Mesendoderm (in vitro differentiated cells): Measurements from ENCODE around the gene RGN. TPM values are rescaled to one million over a fixed set of nuclear protein-coding genes. Genes with fewer than 3 reads are reported as not detected.
A peak's percentile ranks its signal among the peaks of the same experiment; 100 is the strongest.

Experiments
- DNase-seq: peaks from one replicate; pipeline ENCODE4 v3.0.0; 2013
- H2AK5ac ChIP-seq: 2 replicates; pipeline ENCODE4 v1.6.1; 2013; ENCODE audit warnings: low read length, inconsistent platforms
- H2BK120ac ChIP-seq: 2 replicates; pipeline ENCODE4 v1.6.1; 2013; ENCODE audit warnings: low read depth, mild to moderate bottlenecking, low read length, moderate library complexity, mixed read lengths
- H2BK15ac ChIP-seq: replicated peaks from 2 replicates; pipeline ENCODE4 v1.6.1; 2013; ENCODE audit warnings: low read depth, mild to moderate bottlenecking, moderate library complexity
- H2BK5ac ChIP-seq: 2 replicates; pipeline ENCODE4 v1.6.1; 2013; ENCODE audit warnings: low read length, inconsistent platforms
- H3K18ac ChIP-seq: 2 replicates; pipeline ENCODE4 v1.6.1; 2013; ENCODE audit warnings: mild to moderate bottlenecking, low read length, mixed read lengths
- H3K23ac ChIP-seq: one replicate; pipeline ENCODE4 v1.6.1; 2013; ENCODE audit warnings: low read length
- H3K27ac ChIP-seq: 2 replicates; pipeline ENCODE4 v1.5.1; 2013; ENCODE audit warnings: low read depth, mild to moderate bottlenecking, inconsistent platforms, low read length, moderate library complexity
- H3K27me3 ChIP-seq: 2 replicates; pipeline ENCODE4 v1.6.1; 2013; ENCODE audit warnings: low read length, control low read depth, mild to moderate bottlenecking, inconsistent platforms; ENCODE audit not compliant: insufficient read depth, poor library complexity
- H3K36me3 ChIP-seq: 2 replicates; pipeline ENCODE4 v1.6.1; 2013; ENCODE audit warnings: low read length, inconsistent platforms; ENCODE audit not compliant: control insufficient read depth, insufficient read depth
- H3K4ac ChIP-seq: one replicate; pipeline ENCODE4 v1.6.1; 2013; ENCODE audit warnings: low read depth, mild to moderate bottlenecking, low read length, moderate library complexity
- H3K4me1 ChIP-seq: 2 replicates; pipeline ENCODE4 v1.6.1; 2013; ENCODE audit warnings: low read depth, low read length, inconsistent platforms; ENCODE audit not compliant: control insufficient read depth
- H3K4me2 ChIP-seq: 2 replicates; pipeline ENCODE4 v1.6.1; 2013; ENCODE audit warnings: low read length
- H3K4me3 ChIP-seq: 2 replicates; pipeline ENCODE4 v1.5.1; 2013; ENCODE audit warnings: mild to moderate bottlenecking, low read length
- H3K56ac ChIP-seq: one replicate; pipeline ENCODE4 v1.6.1; 2013; ENCODE audit warnings: low read length
- H3K79me1 ChIP-seq: 2 replicates; pipeline ENCODE4 v1.6.1; 2013; ENCODE audit warnings: low read length, inconsistent platforms
- H3K79me2 ChIP-seq: 2 replicates; pipeline ENCODE4 v1.6.1; 2013; ENCODE audit warnings: mild to moderate bottlenecking, low read length; ENCODE audit not compliant: control insufficient read depth, insufficient read depth
- H3K9ac ChIP-seq: 2 replicates; pipeline ENCODE4 v1.6.1; 2013; ENCODE audit warnings: low read length, inconsistent platforms
- H4K5ac ChIP-seq: one replicate; pipeline ENCODE4 v1.6.1; 2013; ENCODE audit warnings: low read length
- H4K8ac ChIP-seq: one replicate; pipeline ENCODE4 v1.6.1; 2013; ENCODE audit warnings: low read depth, mild to moderate bottlenecking, control low read depth, low read length, moderate library complexity
- WGBS: extraction: QIAGEN DNeasy Blood & Tissue Kit; methylation state at CpG from one replicate; pipeline ENCODE4 v1.1.7; 2013; ENCODE audit warnings: low lambda C conversion rate, missing lambda C conversion rate; ENCODE audit not compliant: insufficient coverage; ENCODE audit errors: extremely low coverage; 5-methylcytosine and 5-hydroxymethylcytosine counted together
- polyA plus RNA-seq, 2 experiments: library from polyadenylated mRNA; stranded (reverse); fragments of 200-250 nt; gene quantifications; one replicate each; pipeline ENCODE4 v1.2.3, GENCODE V29; 2013

RGN gene
- 0.94 TPM for polyA plus RNA-seq (2013, experiment 1 of 2)
- polyA plus RNA-seq (2013, experiment 2 of 2), result 1.1 TPM

- no peaks in the 10 kb centered on the region for H3K27me3 ChIP-seq
- no peaks in the 10 kb centered on the region for H3K79me1 ChIP-seq
- DNase-seq, result peak; percentile 26
- no peak within 1 kb of the TSS for H2BK15ac ChIP-seq
- H2BK120ac ChIP-seq, result no peak within 1 kb of the TSS
- H2BK5ac ChIP-seq, result no peak within 1 kb of the TSS
- no peak within 1 kb of the TSS for H3K27ac ChIP-seq
- peak within 1 kb of the TSS; percentile 44 for H3K56ac ChIP-seq
- no peak within 1 kb of the TSS for H2AK5ac ChIP-seq
- H3K79me2 ChIP-seq, result no peaks in the 10 kb centered on the region
- H3K18ac ChIP-seq, result peak within 1 kb of the TSS; percentile 53
- H3K4me3 ChIP-seq, result no peak within 1 kb of the TSS
- no peak within 1 kb of the TSS for H3K23ac ChIP-seq
- WGBS, result no CpG with 5 or more reads among the region's 59 CpGs
- H3K4me2 ChIP-seq, result peak within 1 kb of the TSS; percentile 29
- H3K36me3 ChIP-seq, result no peaks in the 10 kb centered on the region
- H3K4me1 ChIP-seq, result no peaks in the 10 kb centered on the region
- H4K8ac ChIP-seq, result no peak within 1 kb of the TSS
- peak within 1 kb of the TSS; percentile 24 for H3K9ac ChIP-seq
- no peak within 1 kb of the TSS for H3K4ac ChIP-seq
- no peak within 1 kb of the TSS for H4K5ac ChIP-seq
These were observed at the start of gene RGN for GRCh38 chrX:47078129-47079043. Gene RGN (plus strand): TSS chrX:47078443. CDS start chrX:47081145, 2,702 bp downstream.

- H3K4me2 ChIP-seq, result no peak overlapping the region
- H3K36me3 ChIP-seq, result no peaks in the 10 kb centered on the region
- no peak overlapping the region for H2BK120ac ChIP-seq
- H3K56ac ChIP-seq, result no peak overlapping the region
- H2BK15ac ChIP-seq, result no peak overlapping the region
- no peak overlapping the region for H3K9ac ChIP-seq
- H3K4me1 ChIP-seq, result no peaks in the 10 kb centered on the region
- peak; percentile 58 for DNase-seq
- no peak overlapping the region for H3K18ac ChIP-seq
- H3K23ac ChIP-seq, result no peak overlapping the region
- H3K27me3 ChIP-seq, result no peaks in the 10 kb centered on the region
- H2AK5ac ChIP-seq, result no peak overlapping the region
- no peak overlapping the region for H2BK5ac ChIP-seq
- H3K79me2 ChIP-seq, result no peaks in the 10 kb centered on the region
- H3K27ac ChIP-seq, result no peak overlapping the region
- no peaks in the 10 kb centered on the region for H3K79me1 ChIP-seq
- H3K4ac ChIP-seq, result no peak overlapping the region
- H3K4me3 ChIP-seq, result no peak overlapping the region
- H4K5ac ChIP-seq, result no peak overlapping the region
- no peak overlapping the region for H4K8ac ChIP-seq
These were observed 47.9 kb upstream of the RGN start for GRCh38 chrX:47030339-47030738.

- peak overlapping the region; percentile 61 for H2BK120ac ChIP-seq
- no peak overlapping the region for H3K27ac ChIP-seq
- H2BK15ac ChIP-seq, result no peak overlapping the region
- no peaks in the 10 kb centered on the region for H3K4me1 ChIP-seq
- no CpG with 5 or more reads among the region's 5 CpGs for WGBS
- H3K36me3 ChIP-seq, result no peaks in the 10 kb centered on the region
- H3K4ac ChIP-seq, result no peak overlapping the region
- no peak overlapping the region for H3K4me3 ChIP-seq
- H3K27me3 ChIP-seq, result no peaks in the 10 kb centered on the region
- H3K79me1 ChIP-seq, result no peaks in the 10 kb centered on the region
- H3K79me2 ChIP-seq, result no peaks in the 10 kb centered on the region
- H3K56ac ChIP-seq, result no peak overlapping the region
- no peak overlapping the region for H4K5ac ChIP-seq
- H4K8ac ChIP-seq, result no peak overlapping the region
- H3K9ac ChIP-seq, result no peak overlapping the region
- H2AK5ac ChIP-seq, result no peak overlapping the region
- peak; percentile 87 for DNase-seq
- no peak overlapping the region for H3K4me2 ChIP-seq
- no peak overlapping the region for H2BK5ac ChIP-seq
- H3K23ac ChIP-seq, result no peak overlapping the region
- H3K18ac ChIP-seq, result no peak overlapping the region
These were observed 30.3 kb upstream of the RGN start for GRCh38 chrX:47047989-47048388.

GRCh38 chrX:47059142-47059874 lies 18.9 kb upstream of the RGN start:
- Histone ChIP-seq H3K27me3 (no peaks in the 10 kb centered on the region), H3K79me1 (no peaks in the 10 kb centered on the region), H2BK5ac (no peak overlapping the region), H3K79me2 (no peaks in the 10 kb centered on the region), H3K27ac (no peak overlapping the region), H2BK120ac (no peak overlapping the region), H3K9ac (no peak overlapping the region), H3K4me1 (no peaks in the 10 kb centered on the region), H3K4me2 (no peak overlapping the region), H4K5ac (no peak overlapping the region), H3K4ac (no peak overlapping the region), H2AK5ac (no peak overlapping the region), H3K18ac (no peak overlapping the region), H3K36me3 (no peaks in the 10 kb centered on the region), H3K56ac (no peak overlapping the region), H2BK15ac (no peak overlapping the region), H3K4me3 (no peak overlapping the region), H3K23ac (no peak overlapping the region), H4K8ac (no peak overlapping the region)
- no peak for DNase-seq
- WGBS, result no CpG with 5 or more reads among the region's 1 CpG

DNA sequence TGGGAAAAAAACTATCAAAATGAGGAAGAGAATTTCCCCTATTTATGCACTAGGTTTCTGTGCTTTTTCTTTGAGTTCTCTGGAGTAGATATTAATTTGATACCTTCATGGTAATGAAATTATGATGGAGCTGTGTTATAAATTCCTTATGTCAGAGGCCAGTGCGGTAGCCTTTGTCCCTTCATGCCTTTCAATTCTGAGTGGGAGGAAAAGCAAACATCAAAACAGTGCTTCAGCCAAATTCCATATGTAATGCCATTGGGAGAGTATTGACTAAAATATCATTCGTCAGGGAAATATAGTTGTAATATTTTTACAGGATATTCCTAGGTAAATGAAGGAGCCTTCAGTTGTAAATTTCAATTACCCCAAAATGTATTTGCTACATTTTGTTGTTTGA lies 17.5 kb upstream of the RGN start:
- Histone ChIP-seq H2AK5ac (no peak overlapping the region), H3K27me3 (no peaks in the 10 kb centered on the region), H4K8ac (no peak overlapping the region), H3K36me3 (no peaks in the 10 kb centered on the region), H3K4me1 (no peaks in the 10 kb centered on the region), H3K79me1 (no peaks in the 10 kb centered on the region), H4K5ac (no peak overlapping the region), H3K18ac (no peak overlapping the region), H3K4ac (no peak overlapping the region), H3K27ac (no peak overlapping the region), H3K9ac (no peak overlapping the region), H3K56ac (no peak overlapping the region), H3K23ac (no peak overlapping the region), H2BK120ac (no peak overlapping the region), H3K4me2 (no peak overlapping the region), H3K79me2 (no peaks in the 10 kb centered on the region), H2BK15ac (no peak overlapping the region), H3K4me3 (no peak overlapping the region), H2BK5ac (no peak overlapping the region)
- WGBS, result no CpG with 5 or more reads among the region's 2 CpGs
- DNase-seq, result no peak
